Posterior vena cava (tissue), 2 donors: ENCODE measurements around the gene GPR37L1. TPM values are rescaled to one million over a fixed set of nuclear protein-coding genes. Genes with fewer than 3 reads are reported as not detected.

Experiments
- DNase-seq: peaks from one replicate; pipeline ENCODE4 v3.0.0-alpha.2; 2020; ENCODE audit warnings: low spot score
- intact Hi-C, 2 donors: fragments of 100-400 bp; cut with DNase I; formaldehyde crosslinking; loops; one replicate each; pipeline versions ENCODE4 v1.14.1 to v1.14.2; 2022 to 2023
- long read RNA-seq, 2 donors: library from polyadenylated mRNA; unstranded; transcript quantifications; one replicate each; pipeline ENCODE4 v2.0.0, GENCODE V29; 2020 to 2021
- total RNA-seq, 2 donors: library from RNA; stranded (reverse); fragmentation: NEBNext Ultra II Directional; extraction: Animal tissue kit (Norgen Biotek cat#: 25700); gene quantifications; one replicate each; pipeline ENCODE4 v1.2.1, GENCODE V29; 2021
- donor health status: DM: yes; HTN: yes; CAD: no.
- donor health status: DM: yes; HTN: yes; CAD: no.

GPR37L1 gene, protein sequence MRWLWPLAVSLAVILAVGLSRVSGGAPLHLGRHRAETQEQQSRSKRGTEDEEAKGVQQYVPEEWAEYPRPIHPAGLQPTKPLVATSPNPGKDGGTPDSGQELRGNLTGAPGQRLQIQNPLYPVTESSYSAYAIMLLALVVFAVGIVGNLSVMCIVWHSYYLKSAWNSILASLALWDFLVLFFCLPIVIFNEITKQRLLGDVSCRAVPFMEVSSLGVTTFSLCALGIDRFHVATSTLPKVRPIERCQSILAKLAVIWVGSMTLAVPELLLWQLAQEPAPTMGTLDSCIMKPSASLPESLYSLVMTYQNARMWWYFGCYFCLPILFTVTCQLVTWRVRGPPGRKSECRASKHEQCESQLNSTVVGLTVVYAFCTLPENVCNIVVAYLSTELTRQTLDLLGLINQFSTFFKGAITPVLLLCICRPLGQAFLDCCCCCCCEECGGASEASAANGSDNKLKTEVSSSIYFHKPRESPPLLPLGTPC
- under 1 TPM in 1 of 2 donors, not detected in 1; 0.09 TPM for total RNA-seq
- long read RNA-seq, donor 1 = 0 reads
- long read RNA-seq, donor 2 = 0 reads

DNA sequence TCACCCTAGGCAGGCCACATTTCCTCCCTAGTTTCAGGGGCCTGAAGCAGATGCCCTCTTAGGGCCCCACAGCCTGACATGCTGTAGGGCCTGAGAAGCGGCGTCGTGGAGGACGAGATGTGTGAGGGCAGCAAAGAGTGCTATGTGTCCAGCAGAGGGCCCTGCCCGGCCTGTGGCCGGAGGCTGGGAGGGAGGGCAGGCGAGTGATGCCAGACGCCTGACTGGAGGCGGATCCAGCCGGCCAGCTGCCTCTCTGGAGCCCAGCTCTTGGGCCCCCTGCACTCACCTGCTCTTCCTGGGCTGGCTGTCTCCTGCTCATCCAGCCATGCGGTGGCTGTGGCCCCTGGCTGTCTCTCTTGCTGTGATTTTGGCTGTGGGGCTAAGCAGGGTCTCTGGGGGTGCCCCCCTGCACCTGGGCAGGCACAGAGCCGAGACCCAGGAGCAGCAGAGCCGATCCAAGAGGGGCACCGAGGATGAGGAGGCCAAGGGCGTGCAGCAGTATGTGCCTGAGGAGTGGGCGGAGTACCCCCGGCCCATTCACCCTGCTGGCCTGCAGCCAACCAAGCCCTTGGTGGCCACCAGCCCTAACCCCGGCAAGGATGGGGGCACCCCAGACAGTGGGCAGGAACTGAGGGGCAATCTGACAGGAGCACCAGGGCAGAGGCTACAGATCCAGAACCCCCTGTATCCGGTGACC, at the start of gene GPR37L1:
GPR37L1 (plus strand) TSS at position 279 of the 697 bp plus-strand sequence; CDS start at position 326, 47 bp downstream.
- DNase-seq = peak; percentile 90
- intact Hi-C loops = no loop called here

DNA sequence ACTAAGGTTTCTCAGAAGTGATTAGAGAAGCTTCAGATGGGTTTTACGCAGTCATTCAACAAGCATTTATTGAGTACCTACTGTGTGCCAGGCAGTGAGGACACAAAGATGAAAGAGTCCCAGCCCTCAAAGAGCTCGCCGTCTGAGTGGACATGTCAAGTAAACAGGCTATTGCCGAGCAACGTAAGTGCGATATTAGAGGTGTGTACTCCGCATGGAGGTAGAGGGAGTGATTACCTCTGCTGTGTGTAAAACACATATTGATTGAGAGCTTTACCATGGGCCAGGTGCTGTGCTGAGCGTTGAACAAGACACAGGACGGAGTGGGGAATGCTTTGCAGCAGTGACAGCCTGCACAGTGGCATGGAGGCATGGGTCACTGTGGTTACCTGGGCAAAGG, 49.5 kb upstream of the GPR37L1 start:
- intact Hi-C loops = no loop called here
- DNase-seq = no peak

DNA sequence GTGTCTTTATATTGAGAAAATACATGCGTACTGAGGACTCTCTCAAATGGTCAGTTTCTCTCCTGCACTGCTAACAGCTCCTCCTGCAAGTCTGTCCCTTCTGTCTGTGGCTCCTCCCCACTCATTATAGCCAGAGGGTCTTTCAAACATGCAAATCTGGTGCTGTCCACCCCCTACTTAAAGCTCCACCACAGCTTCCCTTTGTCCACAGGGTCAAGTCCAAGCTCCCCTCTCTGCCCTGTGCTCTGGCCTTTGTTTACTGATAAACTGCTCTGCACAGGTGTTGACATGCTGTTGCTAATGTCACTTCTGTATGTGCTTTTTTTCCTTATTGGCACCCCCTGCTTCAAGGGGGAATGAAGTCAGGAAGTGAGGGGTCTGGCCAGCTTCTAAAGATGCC, 47.7 kb upstream of the GPR37L1 start:
- intact Hi-C loops = no loop called here
- DNase-seq = no peak

DNA sequence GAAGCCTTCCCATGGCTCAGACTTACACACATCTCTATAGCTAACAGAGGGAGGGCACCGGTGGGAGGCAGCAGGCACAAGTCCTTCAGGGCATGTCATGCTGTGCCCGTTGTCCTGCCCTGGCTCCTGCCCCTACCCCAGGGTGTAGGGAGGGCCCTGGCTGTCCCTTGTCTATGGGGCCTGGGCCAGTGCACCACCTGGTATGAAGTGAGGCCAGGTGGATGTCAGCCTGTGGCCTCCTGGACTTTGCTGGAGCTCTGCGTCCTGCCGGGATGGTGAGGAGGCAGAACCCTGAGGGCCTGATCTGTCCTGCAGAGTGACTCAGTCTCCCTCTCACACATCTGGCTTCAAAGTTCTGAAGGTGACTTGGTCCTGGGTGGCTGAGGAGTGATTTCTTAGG, 47.3 kb upstream of the GPR37L1 start:
- no peak for DNase-seq
- intact Hi-C loops = no loop called here

DNA sequence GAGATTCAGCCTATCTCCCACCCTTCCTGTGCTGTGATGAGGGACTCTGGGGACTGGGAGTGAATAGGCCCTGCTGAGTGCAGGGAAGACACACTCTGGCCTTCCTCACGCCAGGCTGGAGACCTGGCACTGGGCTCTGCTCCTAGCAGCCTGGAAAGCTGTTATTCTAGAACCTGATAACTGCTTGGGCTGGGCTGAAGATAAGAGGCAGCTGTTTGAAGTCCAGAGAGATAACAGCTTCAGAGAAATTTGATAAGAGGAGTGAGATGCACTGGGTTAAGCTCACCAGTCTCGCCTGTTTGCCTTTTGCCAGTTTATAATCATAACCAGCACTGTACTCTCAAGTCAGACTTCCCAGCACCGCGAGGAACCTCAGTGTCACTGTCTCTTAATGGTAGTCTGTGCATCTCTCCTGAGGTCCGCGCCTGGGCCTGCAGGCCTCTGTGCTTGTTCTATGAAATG, 46.6 kb upstream of the GPR37L1 start:
- DNase-seq = no peak
- intact Hi-C loops = no loop called here

DNA sequence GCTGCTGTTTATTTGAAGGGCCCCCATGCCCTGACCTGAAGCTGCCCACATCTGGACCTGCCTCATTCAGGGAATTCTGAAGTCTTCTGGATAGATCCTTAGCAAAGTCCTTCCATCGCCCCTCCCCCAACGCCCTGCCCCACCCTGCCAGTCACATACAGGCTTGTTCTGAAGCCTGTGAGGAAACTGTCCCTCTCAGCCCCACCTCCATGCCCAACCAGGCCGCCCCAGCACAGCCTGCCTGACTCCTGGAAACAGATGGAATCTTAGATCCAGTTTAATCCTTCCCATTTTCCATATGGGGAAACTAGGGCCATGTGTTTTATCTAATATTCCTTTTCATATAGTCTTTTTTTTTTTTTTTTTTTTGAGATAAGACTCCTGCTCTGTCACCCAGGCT, 44.5 kb upstream of the GPR37L1 start:
- intact Hi-C loops = no loop called here
- no peak for DNase-seq

DNA sequence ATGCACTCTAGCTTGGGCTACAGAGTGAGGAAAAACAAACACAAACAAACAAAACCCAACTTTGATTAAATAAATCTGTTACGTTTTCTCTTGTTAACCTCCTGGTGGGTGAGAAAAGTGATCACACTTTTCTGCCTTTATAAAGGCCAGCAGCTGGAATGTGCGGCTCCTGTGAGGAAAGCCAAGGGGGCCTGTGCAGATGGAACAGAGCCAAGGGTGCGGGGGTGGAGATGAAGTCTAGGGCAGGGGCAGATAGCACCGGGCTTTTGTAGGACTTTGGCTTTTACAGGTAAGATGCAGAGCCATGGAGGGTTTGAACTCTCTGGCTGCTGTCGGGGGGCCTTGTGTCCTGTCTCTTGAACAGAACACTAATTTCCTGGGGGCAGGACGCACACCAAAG, 40.7 kb upstream of the GPR37L1 start:
- intact Hi-C loops = no loop called here
- no peak for DNase-seq

DNA sequence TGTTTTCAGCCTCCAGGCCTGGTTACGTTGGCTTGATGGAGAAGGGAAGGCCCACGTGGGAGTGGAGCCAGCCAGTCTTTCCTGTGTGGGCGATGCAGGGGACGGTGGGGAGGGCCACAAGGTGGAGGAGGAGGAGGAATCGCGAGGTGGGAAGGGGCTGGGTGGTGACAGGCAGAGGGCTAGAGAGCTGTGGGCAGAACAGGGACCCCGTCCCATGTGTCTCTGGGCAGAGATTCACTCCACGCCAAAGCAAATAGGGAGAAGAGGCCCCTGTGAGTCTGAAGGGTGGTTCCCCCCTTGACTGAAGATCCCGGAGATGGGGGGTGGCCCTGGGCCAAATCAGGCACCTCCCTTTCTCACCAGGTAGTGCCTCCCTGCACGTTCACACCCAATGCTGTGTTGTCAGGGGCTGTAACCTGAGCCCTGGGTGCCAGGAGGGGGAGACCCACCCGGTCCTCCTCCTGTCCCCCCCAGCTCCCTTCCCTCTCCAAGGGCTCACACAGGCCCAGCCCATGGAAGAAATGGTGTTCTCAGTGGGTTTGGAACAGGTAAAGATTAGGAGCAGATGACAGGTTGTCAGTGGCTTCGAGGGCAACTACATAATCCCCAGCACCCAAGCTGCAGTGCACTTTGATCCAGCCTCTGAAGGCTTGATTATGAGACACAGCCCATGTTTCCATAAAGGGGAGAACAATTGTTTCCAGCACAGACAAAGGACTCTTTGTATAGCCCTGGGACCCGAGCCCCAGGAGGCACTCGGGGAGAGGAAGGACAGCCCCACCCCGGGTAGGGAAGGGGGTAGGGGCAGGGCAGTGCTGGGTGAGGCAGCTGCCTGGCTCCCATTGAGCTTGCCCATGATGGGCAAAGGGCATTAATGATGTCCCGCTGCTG, 37.7 kb upstream of the GPR37L1 start:
- intact Hi-C loops = no loop called here

DNA sequence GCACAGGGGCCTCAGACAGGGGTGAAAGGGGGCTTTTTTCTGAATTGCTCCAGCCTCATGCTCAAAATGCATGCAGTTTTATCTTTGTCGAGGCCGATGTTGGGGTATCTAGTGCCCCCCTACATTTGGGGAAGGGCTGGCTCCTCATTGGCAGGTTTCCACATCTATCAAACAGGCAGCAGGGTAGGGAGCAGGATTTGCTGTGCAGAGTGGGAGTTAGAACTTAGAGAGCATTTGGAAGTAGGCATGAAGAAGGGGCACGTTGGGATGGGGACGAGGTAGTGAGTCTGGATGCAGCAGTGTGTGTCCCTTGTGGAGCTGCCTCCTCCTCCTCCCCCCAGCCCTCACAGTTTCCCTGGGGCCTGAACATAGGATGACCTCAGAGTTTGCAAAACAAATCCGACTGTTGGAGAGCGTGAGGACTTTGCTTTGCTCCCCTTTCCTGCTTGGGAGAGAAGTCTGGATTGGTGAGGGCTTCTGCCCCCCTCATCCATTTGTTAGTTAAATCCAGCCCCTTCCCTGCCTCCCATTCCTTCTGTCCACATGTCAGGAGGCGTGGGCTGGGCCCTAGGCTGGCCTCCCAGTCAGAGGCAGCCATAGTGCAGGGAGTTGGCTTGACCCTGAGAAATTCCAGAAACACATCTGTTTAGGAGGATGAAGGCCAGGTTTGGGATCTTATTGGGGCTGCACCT, 36.9 kb upstream of the GPR37L1 start:
- intact Hi-C loops = no loop called here
- no peak for DNase-seq

More for the DNA sequence above, 37.7 kb upstream of the GPR37L1 start:
- DNase-seq = no peak

DNA sequence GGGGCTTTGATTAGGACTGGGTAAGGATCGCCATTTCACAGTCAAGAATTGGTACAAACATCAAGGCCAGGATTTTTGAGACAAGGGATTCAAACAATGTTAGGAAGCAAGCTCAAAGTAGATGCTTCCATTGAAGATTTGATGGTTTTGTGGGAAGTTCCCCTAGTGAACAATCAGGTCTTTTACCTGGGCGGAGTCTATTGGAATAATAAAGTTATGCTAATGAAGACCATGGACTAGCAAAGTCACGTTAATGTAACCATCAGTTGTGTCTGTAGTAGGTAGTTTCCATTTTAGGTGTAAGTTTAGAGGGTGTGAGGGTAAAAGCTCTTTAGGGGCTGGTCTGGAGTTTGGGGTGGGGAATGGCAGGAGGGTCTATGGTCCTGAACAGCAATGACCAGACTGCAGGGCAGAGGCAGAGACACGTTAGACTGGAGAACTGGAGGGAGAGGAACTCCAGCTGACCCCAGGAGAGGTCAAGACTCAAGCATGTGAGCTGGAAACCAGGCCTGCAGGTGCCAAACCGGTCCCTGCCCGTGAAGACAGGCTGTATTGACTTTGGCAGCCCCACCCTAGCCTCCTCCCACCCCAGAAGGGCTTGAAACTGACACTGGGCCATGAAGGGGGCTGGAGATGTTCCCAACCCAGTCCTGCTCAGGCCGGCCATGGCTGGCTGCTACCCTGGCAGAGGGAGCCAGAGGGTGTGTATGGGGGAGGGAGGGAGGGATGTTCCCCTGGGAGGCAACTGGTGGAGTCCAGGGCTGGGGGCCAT, 36.0 kb upstream of the GPR37L1 start:
- intact Hi-C loops = no loop called here
- DNase-seq = no peak

DNA sequence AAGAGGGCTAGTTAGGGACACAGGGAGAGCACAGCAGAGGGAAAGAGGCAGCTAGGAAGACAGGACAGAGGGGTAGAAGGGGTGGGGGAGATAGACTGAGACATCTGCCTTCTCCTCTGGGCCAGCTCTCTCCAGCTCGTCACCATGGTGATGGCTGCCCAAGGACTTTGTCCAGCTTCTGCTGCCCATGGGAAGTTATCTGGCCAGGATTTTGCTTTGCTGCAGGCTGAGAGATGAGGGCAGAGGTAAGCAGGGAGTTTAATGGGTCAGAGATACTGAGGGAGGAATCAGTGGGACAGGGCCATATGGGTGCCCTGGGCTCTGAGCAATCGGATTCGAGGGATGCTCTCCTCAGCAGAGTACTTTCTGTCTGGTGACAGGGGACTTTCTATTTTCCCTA, 34.5 kb upstream of the GPR37L1 start:
- no peak for DNase-seq
- intact Hi-C loops = no loop called here

DNA sequence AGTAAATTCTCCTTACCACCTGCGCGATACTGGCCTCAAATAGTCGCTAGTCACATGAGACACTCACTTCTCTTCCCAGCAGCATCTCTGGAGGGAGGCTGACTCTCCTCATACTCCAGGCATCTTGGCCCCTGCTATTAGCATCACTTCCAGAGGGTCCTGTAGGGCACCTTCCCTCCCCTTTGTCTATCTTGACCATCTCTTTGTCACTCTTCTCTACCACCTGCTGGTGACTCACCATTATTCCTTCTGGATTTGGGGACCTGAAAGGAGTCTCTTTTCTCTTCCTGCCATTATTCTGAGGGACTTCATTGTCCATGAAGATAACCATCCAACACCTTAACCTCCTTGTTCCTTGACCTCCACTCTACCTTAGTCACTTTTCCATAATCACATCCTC, 31.7 kb upstream of the GPR37L1 start:
- DNase-seq = no peak
- intact Hi-C loops = no loop called here

DNA sequence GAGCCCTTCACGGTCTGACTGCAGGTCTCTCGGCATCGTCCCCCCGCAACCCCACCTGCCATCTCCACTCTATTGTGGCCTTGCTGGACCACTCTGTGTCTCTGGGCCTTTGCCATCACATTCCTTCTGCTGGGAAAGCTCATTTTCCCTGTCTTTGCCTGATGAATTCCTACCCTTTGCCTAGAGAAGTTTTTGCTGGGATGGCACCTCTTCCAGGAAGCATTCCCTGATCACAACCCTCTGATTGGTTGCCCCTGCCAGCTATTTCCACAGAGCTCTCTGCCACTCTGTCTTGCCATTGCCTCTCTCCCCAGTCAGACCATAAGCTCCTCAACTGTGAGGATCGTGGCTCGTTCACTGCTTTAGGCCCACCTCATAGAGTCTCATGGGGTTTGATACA, 28.9 kb upstream of the GPR37L1 start:
- intact Hi-C loops = no loop called here
- DNase-seq = no peak

DNA sequence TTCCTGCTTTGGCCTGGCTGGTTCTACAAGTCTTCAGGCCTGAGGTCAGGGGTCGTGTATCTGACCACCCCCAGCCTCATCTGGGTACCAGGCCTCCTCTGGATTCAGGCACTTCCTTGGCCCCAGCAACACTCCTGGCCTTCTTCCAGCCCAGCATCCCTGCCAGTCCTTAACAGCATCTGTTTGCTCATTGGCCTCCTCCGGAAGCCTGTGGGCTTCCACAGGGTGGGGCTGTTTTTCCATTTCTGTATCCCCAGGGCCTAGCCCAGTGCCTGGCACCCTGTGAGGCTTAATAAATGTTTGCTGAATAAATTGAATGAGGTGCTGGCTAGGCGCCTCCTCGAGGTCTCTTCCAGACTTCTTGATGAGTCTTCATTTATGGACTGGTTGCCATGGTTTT, 21.5 kb upstream of the GPR37L1 start:
- no peak for DNase-seq
- intact Hi-C loops = no loop called here

DNA sequence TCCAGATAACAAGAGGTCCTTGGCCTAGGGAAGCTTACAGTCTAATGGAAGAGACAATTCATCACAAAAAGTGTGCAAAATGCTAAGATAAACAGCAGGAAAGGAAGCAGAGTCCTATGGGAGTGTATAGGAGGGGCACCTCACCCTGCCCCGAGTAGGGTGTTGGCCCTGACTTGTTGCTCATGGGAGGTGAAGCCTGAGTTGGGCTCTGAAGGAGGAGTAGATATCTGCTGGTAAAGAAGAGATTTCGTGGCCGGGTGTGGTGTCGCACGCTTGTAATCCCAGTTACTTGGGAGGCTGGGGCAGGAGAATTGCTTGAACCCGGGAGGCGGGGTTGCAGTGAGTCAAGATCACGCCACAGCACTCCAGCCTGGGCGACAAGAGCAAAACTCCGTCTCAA, 18.6 kb upstream of the GPR37L1 start:
- intact Hi-C loops = no loop called here
- DNase-seq = no peak

DNA sequence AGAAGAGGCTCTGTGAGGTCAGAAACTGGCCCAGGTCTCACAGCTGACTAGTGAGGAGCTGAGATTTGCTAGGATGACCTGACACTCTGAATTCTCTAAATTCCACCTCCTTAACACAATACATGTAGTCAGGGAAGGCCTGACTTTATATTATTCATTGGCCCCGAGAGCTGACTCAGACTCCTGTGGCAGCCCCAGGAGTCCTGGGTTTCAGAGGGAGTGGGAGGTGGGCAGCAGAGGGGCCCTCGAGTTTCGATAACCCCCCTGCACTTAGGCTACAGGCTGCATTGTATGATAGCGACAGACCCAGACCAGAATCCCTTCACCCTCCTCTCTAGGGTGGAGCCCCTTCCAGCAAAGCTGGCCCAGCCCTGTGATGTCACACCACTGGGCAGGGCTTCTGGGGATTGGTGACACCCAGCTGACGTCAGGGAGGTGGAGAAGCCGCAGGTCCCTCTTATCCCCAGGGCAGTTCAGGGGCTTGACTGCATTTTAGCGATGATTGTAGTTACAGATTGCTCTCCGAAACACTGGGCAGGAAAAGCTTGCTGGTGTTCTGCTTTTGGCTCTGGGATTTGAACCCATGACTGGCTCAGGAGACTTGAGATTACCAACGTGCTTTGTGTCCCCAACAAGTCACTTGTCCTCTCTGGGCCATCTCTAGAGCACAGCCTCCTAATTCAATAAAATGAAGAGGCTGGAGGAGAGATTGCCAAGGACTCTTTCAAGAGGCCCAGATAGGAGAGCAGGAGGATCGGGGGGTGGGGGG, 17.0 kb upstream of the GPR37L1 start:
- intact Hi-C loops = no loop called here
- DNase-seq = no peak
